Breast epithelium (tissue), 3 donors: ENCODE results near the gene COL4A2.

Source experiments
- POLR2A ChIP-seq: fragments of 450-650 bp; IDR thresholded peaks from one replicate; pipeline ENCODE4 v1.6.1; 2016; ENCODE audit warnings: antibody characterized with exemption, mild to moderate bottlenecking, moderate library complexity
- POLR2AphosphoS5 ChIP-seq, 3 donors: sonication (generic); formaldehyde crosslinking; IDR thresholded peaks; one replicate each; pipeline ENCODE4 v1.6.1; 2017; ENCODE audit warnings: antibody characterized with exemption in 3 of 3
- TF ChIP-seq, protein P1 (sequence below), 3 donors: fragments of 450-650 bp; IDR thresholded peaks; one replicate each; pipeline ENCODE4 v1.5.1; 2016 to 2017; ENCODE audit warnings: antibody characterized with exemption in 3 of 3, mild to moderate bottlenecking in 3 of 3, moderate library complexity in 3 of 3

DNA sequence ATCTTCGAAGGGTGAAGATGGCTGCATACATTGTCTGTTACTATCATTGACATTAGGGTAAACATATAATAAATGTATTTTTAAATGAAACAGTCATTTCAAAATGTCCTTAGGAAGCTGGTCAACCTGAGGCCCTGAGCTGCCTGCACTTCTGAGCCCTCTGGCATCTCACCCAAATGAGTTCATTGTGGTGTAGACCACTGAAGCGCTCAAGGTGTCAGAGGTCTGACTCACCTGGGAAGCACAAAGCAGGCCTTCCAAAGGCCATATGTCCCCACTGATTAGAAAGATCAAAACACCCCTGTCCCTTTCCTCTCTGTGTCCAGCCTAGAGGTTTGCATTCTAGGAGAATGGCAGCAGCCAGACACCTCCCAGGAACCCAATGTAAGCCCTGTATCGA is 59.6 kb downstream of the COL4A2 start:
- TF ChIP-seq, protein P1, sequence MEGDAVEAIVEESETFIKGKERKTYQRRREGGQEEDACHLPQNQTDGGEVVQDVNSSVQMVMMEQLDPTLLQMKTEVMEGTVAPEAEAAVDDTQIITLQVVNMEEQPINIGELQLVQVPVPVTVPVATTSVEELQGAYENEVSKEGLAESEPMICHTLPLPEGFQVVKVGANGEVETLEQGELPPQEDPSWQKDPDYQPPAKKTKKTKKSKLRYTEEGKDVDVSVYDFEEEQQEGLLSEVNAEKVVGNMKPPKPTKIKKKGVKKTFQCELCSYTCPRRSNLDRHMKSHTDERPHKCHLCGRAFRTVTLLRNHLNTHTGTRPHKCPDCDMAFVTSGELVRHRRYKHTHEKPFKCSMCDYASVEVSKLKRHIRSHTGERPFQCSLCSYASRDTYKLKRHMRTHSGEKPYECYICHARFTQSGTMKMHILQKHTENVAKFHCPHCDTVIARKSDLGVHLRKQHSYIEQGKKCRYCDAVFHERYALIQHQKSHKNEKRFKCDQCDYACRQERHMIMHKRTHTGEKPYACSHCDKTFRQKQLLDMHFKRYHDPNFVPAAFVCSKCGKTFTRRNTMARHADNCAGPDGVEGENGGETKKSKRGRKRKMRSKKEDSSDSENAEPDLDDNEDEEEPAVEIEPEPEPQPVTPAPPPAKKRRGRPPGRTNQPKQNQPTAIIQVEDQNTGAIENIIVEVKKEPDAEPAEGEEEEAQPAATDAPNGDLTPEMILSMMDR (IDR thresholded peaks at IDR 0.05): no peak
- TF ChIP-seq POLR2AphosphoS5 (IDR thresholded peaks at IDR 0.05) (no peak), POLR2A (no peak)
